Fibroblast of skin of right quadriceps (primary cell): Measurements from ENCODE around the gene CFAP73.
"Not testable (repeated sequence)": the region's sequence is repeated elsewhere in the genome, so short reads cannot be mapped to it uniquely, and the experiment has no call there.

ENCODE experiments used
- DNase-seq: peaks from one replicate; pipeline ENCODE4 v3.0.0-alpha.2; 2013

CFAP73 gene

GRCh38 chr12:113196582-113196981 is 47.1 kb downstream of the CFAP73 start:
- DNase-seq = no peak

- peak; percentile 72 for DNase-seq
Observed at GRCh38 chr12:113196990-113197389, 47.5 kb downstream of the CFAP73 start.

- DNase-seq = no peak
Observed at GRCh38 chr12:113197518-113198077, 48.1 kb downstream of the CFAP73 start.

- DNase-seq = no peak
Observed at GRCh38 chr12:113198296-113198695, 48.8 kb downstream of the CFAP73 start.

GRCh38 chr12:113200021-113200797 is 50.7 kb downstream of the CFAP73 start:
- no peak for DNase-seq

GRCh38 chr12:113201187-113202177 is 52.0 kb downstream of the CFAP73 start:
- DNase-seq = no peak

GRCh38 chr12:113202300-113203075 is 53.0 kb downstream of the CFAP73 start:
- DNase-seq = no peak

GRCh38 chr12:113203852-113204760 is 54.6 kb downstream of the CFAP73 start:
- no peak for DNase-seq

- DNase-seq = no peak
Observed at GRCh38 chr12:113204804-113205203, 55.3 kb downstream of the CFAP73 start.

- DNase-seq = not testable (repeated sequence)
Observed at GRCh38 chr12:113206802-113207201, 57.3 kb downstream of the CFAP73 start.

GRCh38 chr12:113207613-113208040 is 58.1 kb downstream of the CFAP73 start:
- DNase-seq = no peak

GRCh38 chr12:113208041-113208934 is 58.8 kb downstream of the CFAP73 start:
- no peak for DNase-seq
